C4-2B (cell line): ENCODE results near the gene BABAM2.
"Not testable (repeated sequence)": the region's sequence is repeated elsewhere in the genome, so short reads cannot be mapped to it uniquely, and the experiment has no call there.

Experiments
- H3K27ac ChIP-seq: fragments of 450-650 bp; 2 replicates; pipeline ENCODE4 v1.5.1; 2017
- CTCF ChIP-seq: fragments of 450-650 bp; conservative IDR thresholded peaks from 2 replicates; pipeline ENCODE4 v1.5.1; 2017; ENCODE audit warnings: mild to moderate bottlenecking
- ZFX ChIP-seq: fragments of 450-650 bp; IDR thresholded peaks from 2 replicates; pipeline ENCODE4 v1.6.1; 2017

BABAM2 gene

GRCh38 chr2:28325173-28325566 lies 434.6 kb downstream of the BABAM2 start:
- H3K27ac ChIP-seq = no peak overlapping the region
- no peak for TF ChIP-seq ZFX
- no peak for TF ChIP-seq CTCF

- H3K27ac ChIP-seq = no peak overlapping the region
- no peak for TF ChIP-seq CTCF
- TF ChIP-seq ZFX = no peak
These were observed 435.3 kb downstream of the BABAM2 start for GRCh38 chr2:28325567-28326468.

GRCh38 chr2:28326469-28326805 lies 435.9 kb downstream of the BABAM2 start:
- no peak for TF ChIP-seq CTCF
- TF ChIP-seq ZFX = no peak
- no peak overlapping the region for H3K27ac ChIP-seq

- H3K27ac ChIP-seq = no peak overlapping the region
- TF ChIP-seq ZFX (no peak), CTCF (no peak)
These were observed 436.5 kb downstream of the BABAM2 start for GRCh38 chr2:28326881-28327505.

GRCh38 chr2:28327581-28327955 lies 437.0 kb downstream of the BABAM2 start:
- TF ChIP-seq CTCF (no peak), ZFX (no peak)
- H3K27ac ChIP-seq = no peak overlapping the region

GRCh38 chr2:28327956-28328922 lies 437.7 kb downstream of the BABAM2 start:
- no peak overlapping the region for H3K27ac ChIP-seq
- no peak for TF ChIP-seq ZFX
- no peak for TF ChIP-seq CTCF

- TF ChIP-seq ZFX (no peak), CTCF (no peak)
- no peak overlapping the region for H3K27ac ChIP-seq
These were observed 438.7 kb downstream of the BABAM2 start for GRCh38 chr2:28329184-28329583.

GRCh38 chr2:28330722-28331121 lies 440.2 kb downstream of the BABAM2 start:
- H3K27ac ChIP-seq = not testable (repeated sequence)

- H3K27ac ChIP-seq = not testable (repeated sequence)
These were observed 441.3 kb downstream of the BABAM2 start for GRCh38 chr2:28331797-28332196.
